ENCODE results near the gene RBM6.
"Not testable (repeated sequence)": the region's sequence is repeated elsewhere in the genome, so short reads cannot be mapped to it uniquely, and the experiment has no call there.

Gene RBM6, protein sequence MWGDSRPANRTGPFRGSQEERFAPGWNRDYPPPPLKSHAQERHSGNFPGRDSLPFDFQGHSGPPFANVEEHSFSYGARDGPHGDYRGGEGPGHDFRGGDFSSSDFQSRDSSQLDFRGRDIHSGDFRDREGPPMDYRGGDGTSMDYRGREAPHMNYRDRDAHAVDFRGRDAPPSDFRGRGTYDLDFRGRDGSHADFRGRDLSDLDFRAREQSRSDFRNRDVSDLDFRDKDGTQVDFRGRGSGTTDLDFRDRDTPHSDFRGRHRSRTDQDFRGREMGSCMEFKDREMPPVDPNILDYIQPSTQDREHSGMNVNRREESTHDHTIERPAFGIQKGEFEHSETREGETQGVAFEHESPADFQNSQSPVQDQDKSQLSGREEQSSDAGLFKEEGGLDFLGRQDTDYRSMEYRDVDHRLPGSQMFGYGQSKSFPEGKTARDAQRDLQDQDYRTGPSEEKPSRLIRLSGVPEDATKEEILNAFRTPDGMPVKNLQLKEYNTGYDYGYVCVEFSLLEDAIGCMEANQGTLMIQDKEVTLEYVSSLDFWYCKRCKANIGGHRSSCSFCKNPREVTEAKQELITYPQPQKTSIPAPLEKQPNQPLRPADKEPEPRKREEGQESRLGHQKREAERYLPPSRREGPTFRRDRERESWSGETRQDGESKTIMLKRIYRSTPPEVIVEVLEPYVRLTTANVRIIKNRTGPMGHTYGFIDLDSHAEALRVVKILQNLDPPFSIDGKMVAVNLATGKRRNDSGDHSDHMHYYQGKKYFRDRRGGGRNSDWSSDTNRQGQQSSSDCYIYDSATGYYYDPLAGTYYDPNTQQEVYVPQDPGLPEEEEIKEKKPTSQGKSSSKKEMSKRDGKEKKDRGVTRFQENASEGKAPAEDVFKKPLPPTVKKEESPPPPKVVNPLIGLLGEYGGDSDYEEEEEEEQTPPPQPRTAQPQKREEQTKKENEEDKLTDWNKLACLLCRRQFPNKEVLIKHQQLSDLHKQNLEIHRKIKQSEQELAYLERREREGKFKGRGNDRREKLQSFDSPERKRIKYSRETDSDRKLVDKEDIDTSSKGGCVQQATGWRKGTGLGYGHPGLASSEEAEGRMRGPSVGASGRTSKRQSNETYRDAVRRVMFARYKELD

GRCh38 chr3:49939858-49940666, at the start of gene RBM6:
Gene RBM6, plus strand, starts transcription at chr3:49940150. Its CDS starts 22,492 bp downstream, at chr3:49962642.
- DNase-seq: peak; percentile 76 to 100 (median 97)

- no peak for DNase-seq
These were observed 44.2 kb upstream of the RBM6 start for GRCh38 chr3:49895791-49896190.

GRCh38 chr3:49896345-49896744, 43.6 kb upstream of the RBM6 start:
- DNase-seq: no peak

- no peak for DNase-seq
These were observed 41.0 kb upstream of the RBM6 start for GRCh38 chr3:49898991-49899390.

- DNase-seq: peak in 1 of 56 donors; percentile 14
These were observed 40.1 kb upstream of the RBM6 start for GRCh38 chr3:49899815-49900214.

- peak in 1 of 56 donors; percentile 35 for DNase-seq
These were observed 39.3 kb upstream of the RBM6 start for GRCh38 chr3:49900491-49901153.

DNA sequence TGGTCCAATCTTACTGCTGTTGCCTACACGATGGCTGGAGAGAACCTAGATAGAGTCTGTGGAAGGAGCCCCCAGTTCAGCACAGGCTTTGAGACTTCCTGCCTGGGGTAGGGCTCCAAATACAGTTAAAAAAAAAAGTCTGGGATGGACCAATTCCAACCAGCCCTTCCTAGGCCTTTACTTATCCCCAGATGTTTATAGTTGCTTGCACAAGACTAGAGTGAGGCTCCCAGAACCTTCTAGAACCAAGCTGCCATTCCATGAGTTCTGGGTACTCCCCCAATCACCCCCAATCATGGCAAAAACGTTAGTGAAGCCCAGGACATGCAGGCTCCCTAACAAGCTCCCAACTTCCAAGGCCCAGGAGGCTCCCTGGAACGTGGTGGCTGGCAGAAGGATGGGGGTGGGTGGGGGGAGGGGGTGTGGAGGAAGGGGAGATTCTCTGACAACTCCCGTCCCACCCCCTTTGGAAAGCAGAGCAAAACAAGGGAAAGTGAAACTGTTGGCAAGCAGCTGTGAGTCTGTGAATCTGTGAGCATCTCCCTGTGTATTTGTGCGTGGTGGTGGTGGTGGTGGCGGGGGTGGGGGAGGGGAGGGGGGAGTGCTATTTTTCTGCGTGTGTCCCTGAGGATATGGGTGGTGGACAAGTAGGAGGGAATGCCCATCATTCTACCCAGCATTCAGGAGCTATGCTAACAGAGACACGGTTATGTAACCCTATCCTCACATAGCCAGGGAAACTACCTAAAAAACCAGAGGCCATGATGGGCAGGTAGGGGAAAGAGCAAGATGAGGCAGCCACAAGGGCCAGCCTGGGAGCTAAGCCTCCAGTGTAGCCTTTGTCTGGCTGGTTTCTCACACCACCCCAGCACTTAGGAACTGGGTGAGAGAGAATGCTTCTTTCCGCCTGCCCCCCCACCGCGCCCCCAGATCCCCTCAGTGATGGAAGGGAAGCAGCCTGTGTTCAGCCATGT, 38.3 kb upstream of the RBM6 start:
- DNase-seq: no peak

DNA sequence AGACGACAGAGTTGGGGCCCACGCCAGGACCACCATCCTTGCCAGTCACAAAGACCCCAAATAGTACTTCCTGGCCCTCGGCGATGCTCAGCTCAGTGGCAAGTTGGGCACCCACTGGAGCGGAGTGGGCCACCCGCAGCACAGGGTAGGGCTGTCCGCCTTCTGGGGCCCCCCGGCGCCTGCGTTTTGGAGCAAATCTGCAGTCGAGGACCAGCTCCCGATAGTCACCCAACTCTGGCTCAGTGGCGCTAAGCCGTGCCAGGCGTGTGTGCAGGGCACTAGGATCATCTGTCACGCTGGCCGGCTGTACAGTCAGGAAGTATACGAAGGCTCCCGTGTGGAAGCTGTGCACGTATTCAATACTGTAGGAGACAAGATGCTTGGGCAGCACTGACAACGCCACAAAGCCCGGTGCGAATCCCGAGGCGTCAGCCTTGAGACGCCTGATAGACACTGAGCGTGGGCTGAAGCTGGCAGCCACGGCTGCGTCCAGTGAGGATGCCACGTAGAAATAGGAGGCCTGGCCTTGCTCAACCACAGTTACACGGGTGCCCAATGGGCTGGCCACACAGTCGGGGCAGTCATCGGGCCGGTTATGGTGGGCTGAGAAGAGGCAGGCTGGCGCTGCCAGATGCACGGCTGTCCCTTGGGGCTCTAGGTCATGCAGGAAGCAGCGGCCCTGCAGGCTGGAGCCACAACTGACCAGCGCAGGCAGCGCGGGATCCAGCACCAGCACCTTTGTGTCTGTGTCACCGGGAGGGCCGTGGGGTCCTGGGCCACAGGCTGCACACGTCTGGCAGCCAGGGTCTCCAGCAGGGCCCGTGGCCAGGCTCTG, 37.2 kb upstream of the RBM6 start:
- DNase-seq: no peak

- peak in 1 of 56 donors; percentile 16 for DNase-seq
These were observed 36.2 kb upstream of the RBM6 start, which contains the start of gene MST1R for GRCh38 chr3:49903451-49904424. Gene MST1R, minus strand, starts transcription at chr3:49903873. Its CDS starts 264 bp downstream, at chr3:49903609.

- DNase-seq: not testable (repeated sequence)
These were observed 35.5 kb upstream of the RBM6 start for GRCh38 chr3:49904448-49904847.

- DNase-seq: peak in 29 of 56 donors; percentile 5 to 58 (median 24)
These were observed 33.7 kb upstream of the RBM6 start for GRCh38 chr3:49906073-49906743.

DNA sequence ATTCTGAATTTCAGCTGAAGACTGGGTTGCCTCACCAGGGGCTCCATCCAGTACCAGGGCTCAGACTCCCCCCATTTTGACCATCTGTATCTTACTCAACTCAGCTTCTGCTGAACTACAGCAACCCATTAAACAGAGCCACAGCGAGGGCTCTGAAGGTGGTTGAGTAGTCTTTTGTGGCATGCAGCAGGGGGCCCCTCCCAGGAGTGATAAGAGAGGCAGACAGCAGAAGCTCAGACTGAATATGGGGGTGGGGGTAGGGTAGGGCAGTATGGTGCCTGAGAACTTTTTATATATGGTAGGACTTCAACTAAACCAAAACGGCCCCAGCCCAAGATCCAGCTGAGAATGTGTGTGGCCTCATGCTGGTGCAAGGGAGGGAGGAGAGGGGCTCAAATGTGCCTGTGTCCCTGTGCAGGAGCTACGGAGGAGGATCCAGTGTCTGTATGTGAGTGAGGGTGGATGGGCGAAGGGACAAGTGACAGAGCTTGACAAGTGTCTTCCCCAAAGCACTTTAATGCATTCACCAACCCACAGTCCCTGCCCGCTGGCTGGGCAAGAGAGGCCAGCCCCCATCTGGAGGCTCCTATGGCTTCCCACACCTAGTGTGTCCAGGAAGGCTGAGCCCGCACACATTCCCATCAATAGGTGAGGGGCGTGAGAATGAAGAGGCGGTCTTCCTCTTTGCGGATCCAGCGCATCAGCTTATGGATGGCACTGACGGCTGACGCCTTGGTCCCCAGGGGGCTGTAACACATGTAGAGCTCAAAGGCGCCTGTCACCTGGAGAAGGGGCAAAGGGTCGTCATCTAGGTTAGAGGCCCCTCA, 31.4 kb upstream of the RBM6 start:
- DNase-seq: no peak

GRCh38 chr3:49910409-49911123, 29.4 kb upstream of the RBM6 start:
- peak in 6 of 56 donors; percentile 14 to 37 (median 15) for DNase-seq

DNA sequence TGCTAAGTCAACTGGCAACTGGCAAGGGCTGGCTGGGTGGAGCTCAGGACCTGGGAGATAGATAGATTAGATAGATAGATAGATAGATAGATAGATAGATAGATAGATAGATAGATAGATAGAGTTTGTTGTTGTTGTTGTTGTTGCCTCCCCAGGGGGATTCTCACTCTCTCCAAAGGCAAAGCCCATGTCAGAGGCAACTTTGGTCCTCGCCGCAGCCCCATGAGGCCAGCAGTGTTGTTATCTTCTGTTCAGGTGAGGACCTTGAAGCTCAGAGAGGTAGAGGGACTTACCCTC, 28.9 kb upstream of the RBM6 start:
- DNase-seq: no peak

DNA sequence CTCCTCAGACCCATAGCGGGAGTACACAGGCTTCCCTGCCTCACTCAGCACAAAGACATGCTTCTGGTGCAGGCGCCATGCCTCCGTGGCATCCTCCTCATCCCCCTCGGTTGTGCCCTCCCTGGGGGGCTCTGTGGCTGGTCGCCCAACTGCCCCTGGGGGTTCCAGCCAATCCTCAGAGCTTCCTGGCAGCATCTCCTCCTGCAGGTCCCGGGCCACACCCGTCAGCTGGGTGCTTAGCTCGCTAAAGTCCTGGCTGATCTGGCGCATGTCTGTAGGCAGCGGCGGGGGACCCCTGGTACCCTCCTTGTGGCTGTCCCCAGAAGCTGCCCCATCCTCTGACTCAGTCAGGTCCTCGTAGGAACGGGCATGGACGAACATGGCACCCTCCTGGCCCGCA, 28.3 kb upstream of the RBM6 start:
- no peak for DNase-seq
